HG02678 (cell line): Measurements from ENCODE around the gene TBC1D1.
"Not testable (repeated sequence)": the region's sequence is repeated elsewhere in the genome, so short reads cannot be mapped to it uniquely, and the experiment has no call there.

ENCODE experiments used
- ATAC-seq: cut with Tn5 transposase; IDR thresholded peaks from one replicate; pipeline ENCODE4 v1.9.1; 2021; ENCODE audit warnings: mild to moderate bottlenecking, moderate library complexity; ENCODE audit not compliant: unreplicated experiment

Gene TBC1D1

GRCh38 chr4:37960098-37960497, 69.2 kb downstream of the TBC1D1 start, which contains the start of gene PTTG2:
PTTG2 (plus strand) TSS chr4:37960398; CDS start chr4:37960435, 37 bp downstream.
- ATAC-seq = no peak

DNA sequence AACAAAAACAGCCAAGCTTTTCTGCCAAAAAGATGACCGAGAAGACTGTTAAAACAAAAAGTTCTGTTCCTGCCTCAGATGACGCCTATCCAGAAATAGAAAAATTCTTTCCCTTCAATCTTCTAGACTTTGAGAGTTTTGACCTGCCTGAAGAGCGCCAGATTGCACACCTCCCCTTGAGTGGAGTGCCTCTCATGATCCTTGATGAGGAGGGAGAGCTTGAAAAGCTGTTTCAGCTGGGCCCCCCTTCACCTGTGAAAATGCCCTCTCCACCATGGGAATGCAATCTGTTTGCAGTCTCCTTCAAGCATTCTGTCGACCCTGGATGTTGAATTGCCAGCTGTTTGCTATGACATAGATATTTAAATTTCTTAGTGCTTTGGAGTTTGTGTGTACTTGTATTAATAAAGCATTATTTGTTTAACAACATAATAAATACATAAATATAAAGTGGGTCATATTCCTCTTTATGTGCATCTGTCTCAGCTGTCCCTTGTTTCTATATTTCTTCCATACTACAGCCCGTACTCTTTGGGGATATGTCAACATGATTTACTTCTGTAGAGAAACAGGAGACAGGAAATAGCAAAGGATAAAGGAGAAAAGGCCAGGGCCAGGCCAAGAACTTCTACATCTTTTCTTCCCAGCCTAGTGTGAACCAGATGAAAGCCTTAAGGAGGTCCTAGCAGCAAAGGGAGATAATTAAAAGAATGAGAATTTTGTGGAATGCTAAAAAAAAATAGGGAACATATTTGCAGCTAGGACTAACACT, 70.0 kb downstream of the TBC1D1 start:
- no peak for ATAC-seq

DNA sequence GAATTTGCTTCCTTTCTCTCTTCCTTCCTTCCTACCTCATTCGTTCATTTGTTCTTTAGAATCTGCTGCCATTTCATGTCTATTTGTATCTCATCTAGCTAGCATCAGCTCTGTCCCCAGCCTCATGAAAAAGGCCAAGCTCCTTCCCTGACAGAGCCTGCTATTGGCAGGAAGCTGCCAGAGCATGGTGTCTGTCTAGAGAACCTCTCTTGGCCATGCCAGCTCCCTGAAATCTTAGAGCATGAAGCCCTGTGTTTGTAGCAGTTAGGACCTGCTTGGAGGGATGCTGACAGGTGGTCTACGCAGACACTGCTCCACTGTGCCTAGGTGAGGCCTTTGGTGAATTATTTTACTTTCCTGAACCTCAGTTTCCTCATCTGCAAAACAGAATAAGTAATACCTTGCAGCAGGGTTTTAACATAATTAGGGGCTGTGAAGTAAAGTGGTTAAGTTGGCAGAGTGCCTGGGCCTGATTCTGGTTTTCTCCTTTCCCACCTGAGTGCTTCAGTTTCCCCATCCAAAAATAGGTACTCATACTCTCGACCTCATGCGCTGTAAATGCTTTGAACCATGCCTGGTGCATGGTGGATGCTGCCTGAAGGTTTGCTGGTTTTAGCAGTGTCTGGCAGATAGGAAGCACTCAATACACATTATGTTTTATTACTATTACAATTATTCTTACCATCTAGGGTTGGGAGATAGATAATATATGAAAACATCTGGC, 74.0 kb downstream of the TBC1D1 start:
- peak; percentile 75 for ATAC-seq

DNA sequence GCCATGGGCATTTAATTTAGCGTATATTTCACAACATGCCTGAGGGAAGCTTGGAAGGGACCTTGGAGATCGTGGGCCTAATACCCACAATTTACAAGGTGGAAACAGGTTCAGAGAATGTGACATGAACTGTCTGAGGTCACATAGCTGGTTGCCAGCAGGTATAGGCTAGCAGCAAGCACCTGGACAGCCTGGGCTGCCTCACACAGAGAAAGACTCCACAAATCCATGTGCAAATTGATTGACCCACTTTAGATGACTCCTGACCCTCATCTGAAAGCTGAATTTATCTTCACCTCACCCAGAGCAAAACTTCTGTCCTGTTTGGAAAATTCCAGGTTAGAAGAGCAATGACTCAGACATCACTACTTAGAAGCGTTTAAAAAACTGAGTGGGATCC, 75.2 kb downstream of the TBC1D1 start:
- ATAC-seq = no peak

DNA sequence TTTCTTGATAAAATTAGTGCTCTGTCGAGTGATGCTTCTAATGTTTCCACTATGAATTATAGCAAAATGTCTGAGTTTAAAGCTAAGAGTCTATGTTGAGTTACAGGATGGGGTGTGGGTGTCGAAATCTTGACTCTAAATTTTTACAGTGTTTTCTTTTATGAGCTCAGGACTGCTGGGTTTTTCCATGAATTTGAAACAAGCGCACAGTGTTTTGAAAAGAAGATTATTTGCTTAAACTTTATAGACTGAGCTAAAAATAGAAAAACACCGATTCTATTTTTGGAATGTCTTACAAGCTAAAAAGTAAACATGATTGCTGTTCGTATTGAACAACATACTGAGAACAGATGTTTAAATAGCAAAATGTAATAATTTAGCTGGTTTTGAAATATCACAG, 76.9 kb downstream of the TBC1D1 start:
- ATAC-seq = no peak

- ATAC-seq = no peak
Measured at GRCh38 chr4:37968747-37969146, 77.9 kb downstream of the TBC1D1 start.

DNA sequence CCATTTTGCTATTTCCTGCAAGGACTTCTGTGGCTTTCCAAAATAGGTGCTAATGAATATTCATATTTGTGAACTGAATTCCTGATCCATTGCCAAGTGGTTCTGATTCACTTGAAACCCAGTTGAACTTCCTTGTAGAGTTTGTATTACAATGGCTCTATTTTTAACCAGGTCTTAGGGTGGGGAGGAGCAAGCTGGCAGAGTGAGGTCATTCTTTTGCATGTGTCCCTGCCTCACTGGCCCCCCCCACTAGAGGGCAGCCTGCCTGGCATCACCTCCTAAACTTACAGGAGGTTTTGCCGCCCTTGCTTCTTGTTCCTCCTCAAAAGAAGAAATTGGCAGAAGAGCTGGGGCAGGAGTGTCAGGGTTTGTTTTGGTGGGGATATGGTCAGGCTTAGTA, 79.8 kb downstream of the TBC1D1 start:
- peak; percentile 53 for ATAC-seq

- no peak for ATAC-seq
Measured at GRCh38 chr4:37971202-37971601, 80.3 kb downstream of the TBC1D1 start.

- no peak for ATAC-seq
Measured at GRCh38 chr4:37973441-37973840, 82.6 kb downstream of the TBC1D1 start.

DNA sequence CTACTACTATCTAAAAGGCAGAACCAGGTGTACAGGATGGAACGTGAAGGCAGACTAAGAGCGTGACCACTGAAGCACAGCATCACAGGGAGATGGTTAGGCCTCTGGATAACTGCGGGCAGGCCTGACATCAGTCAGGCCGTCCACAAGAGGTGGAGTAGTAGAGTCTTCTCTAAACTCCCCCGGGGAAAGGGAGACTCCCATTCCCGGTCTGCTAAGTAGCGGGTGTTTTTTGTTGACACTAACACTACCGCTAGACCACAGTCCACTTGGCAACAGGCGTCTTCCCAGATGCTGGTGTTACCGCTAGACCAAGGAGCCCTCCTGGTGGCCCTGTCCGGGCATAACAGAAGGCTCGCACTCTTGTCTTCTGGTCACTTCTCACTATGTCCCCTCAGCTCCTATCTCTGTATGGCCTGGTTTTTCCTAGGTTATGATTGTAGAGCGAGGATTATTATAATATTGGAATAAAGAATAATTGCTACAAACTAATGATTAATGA, 84.5 kb downstream of the TBC1D1 start:
- ATAC-seq = not testable (repeated sequence)

DNA sequence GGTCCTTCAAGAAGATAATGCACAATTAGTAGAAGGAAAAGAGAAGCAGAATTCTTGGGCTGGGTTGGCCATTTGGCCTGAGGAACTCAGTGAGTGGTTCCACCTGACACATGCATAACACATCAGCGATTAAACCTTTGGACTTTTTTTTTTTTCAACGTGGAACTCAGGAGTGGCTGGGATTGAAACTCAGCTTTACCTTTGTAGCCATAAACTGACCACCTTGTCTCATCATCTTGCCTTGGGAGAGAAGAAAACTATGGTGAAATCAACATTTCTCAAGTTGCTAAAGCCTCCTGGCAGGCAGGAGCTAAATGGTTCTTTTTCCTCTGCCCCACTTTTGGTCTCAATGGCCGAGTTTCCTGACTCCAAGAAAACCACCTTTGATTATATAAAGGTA, 85.6 kb downstream of the TBC1D1 start:
- no peak for ATAC-seq

- ATAC-seq = peak; percentile 75
Measured at GRCh38 chr4:37976991-37977470, 86.1 kb downstream of the TBC1D1 start.

DNA sequence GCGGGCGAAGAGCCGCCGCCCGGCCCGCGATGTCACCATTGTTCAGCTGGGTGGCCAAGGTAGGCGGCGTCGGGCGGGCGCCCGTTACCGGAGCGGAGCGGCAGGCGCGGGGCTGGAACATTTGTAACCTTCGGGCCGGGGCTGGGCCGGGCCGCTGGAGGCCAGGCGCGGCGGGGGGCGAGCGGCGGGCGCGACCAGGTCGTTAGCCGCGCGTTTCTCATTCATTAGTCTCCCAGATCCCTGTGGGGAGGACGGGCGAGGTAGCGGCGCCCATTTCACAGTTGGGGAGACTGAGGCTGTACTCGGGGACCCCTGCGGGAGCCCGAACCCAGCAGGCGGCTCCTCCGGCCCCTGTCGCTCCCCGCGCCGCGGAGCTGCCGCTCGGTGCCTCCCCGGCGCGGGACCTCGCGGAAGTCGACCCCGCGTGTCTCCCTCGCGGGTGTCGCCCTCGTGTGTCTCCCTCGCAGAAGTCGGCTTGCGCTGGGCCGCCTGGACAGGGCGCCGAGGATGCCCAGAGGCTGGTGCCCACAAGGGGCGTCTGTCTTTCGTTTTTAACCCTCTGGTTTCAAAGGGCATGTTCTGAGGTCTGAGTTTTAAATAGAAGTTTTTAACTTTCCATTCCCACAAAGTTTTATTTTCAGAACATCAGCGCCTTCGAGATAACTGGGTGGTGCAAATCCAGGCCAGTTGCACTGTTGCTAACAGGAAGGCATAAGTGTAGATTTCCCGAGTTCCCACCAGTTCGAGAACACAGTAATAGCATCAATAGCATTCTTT, 86.8 kb downstream of the TBC1D1 start:
- ATAC-seq = peak; percentile 61

- peak; percentile 21 for ATAC-seq
Measured at GRCh38 chr4:37978248-37978924, 87.5 kb downstream of the TBC1D1 start.

GRCh38 chr4:37980246-37980645, 89.4 kb downstream of the TBC1D1 start:
- no peak for ATAC-seq

DNA sequence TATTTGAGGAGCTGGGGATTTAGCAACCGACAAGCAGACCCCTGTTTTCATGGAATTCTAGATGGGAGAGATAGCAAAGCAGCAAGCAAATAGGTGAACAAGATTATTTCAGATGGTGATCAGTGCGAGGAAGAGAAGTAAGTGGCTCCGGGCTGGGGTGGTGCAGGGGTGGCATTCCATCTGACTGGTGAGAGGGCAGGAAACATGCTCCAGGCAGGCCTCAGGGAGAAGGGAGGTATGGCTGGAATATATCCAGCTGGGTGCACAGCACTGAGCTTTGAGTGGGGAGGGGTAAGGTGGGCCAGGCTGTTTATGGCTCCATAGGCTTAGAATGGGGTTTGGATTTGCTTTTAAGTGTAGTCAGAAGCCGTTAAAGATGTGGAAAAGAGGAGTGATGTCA, 90.5 kb downstream of the TBC1D1 start:
- no peak for ATAC-seq

DNA sequence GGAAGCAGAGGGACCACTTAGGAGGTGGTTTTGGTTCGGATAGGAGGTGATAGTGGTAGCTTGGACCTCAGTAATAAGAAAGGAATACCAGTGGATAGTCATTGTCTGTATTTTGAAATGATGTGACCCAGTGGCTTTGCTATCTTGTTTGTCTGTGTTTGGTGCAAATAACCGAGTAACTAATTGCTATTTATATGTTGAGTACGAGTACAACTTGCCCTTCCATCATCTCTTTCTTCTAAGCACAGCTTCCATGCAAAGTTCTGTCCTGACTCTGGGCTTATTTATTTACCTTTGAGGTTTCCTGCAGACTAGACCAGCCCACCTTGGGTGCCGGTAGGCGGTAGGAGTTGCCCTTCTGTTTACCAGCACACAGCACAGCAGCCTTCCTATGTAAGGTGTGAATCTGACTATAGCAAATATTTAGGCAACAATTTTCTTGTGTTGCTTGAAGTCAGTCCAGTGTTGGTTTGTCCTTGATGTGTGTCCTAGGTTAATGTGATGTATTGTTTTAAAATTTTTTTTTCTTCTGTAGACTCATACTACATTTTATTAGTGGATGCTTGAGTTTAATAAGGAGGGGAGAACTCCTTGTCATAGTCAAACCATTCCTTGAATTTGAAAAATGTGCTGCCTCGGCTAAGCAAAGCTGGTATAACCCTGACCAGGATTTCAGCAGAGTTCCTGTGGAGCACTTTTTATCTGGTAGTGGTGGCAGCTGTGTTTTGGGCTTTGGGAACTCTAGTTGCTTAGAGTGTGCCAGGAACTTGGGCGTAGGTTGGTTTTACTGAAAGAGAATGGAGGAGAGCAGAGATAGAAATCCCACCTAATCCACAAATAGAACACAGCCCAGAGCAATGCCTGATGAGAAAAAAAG, 91.2 kb downstream of the TBC1D1 start:
- no peak for ATAC-seq

GRCh38 chr4:37982736-37983135, 91.9 kb downstream of the TBC1D1 start:
- no peak for ATAC-seq

DNA sequence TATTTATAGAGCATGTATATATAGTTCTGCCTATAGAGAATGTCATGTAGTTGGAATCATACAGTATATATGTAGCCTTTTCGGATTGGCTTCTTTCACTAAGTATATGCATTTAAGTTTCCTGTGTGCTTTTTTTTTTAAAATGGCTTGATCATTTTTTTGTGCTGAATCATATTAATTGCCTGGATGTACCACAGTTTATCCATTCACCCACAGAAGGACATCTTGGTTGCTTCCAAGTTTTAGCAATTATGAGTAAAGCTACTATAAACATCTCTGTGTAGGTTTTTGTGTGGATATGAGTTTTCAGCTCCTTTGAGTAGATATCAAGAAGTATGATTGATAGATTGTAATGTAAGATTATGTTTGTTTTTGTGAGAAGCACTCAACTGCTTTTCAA, 93.1 kb downstream of the TBC1D1 start:
- no peak for ATAC-seq
